HL-60 (cell line): ENCODE results near the gene ATP8A1.
A peak's percentile ranks its signal among the peaks of the same experiment; 100 is the strongest.
"Not testable (repeated sequence)": the region's sequence is repeated elsewhere in the genome, so short reads cannot be mapped to it uniquely, and the experiment has no call there.

Experiments
- DNase-seq, 2 experiments: peaks; one replicate each; pipeline ENCODE4 v3.0.0-alpha.2; 2010 to 2020; ENCODE audit warnings: low read depth in 1 of 2, low spot score in 1 of 2
- H3K27ac ChIP-seq: fragments of 250-450 bp; sonication (Bioruptor Pico); replicated peaks from 2 replicates; pipeline ENCODE4 v1.5.1; 2020; ENCODE audit warnings: mild to moderate bottlenecking, moderate library complexity
- H3K27me3 ChIP-seq: fragments of 250-450 bp; sonication (Bioruptor Pico); 2 replicates; pipeline ENCODE4 v1.5.1; 2021; ENCODE audit warnings: mild to moderate bottlenecking, moderate library complexity; ENCODE audit not compliant: insufficient read depth, poor library complexity, severe bottlenecking
- H3K4me3 ChIP-seq: replicated peaks from 2 replicates; pipeline ENCODE4 v1.5.1; 2011; ENCODE audit warnings: mild to moderate bottlenecking, control low read depth, low read length; ENCODE audit not compliant: insufficient read depth
- GABPA ChIP-seq: IDR thresholded peaks from 2 replicates; pipeline ENCODE4 v1.6.1; 2012; ENCODE audit warnings: low read depth
- POLR2AphosphoS5 ChIP-seq: IDR thresholded peaks from 2 replicates; pipeline ENCODE4 v1.6.1; 2012; ENCODE audit warnings: low read depth
- SPI1 ChIP-seq: IDR thresholded peaks from 2 replicates; pipeline ENCODE4 v1.6.1; 2012; ENCODE audit warnings: low read depth, mild to moderate bottlenecking, borderline replicate concordance
- TF ChIP-seq, protein P1 (sequence below): IDR thresholded peaks from 2 replicates; pipeline ENCODE4 v1.6.1; 2012; ENCODE audit warnings: low read depth; ENCODE audit not compliant: insufficient replicate concordance
- TF ChIP-seq, protein P2 (sequence below): IDR thresholded peaks from one replicate; pipeline ENCODE4 v1.5.1; 2011; ENCODE audit warnings: low read length, control low read depth, inconsistent platforms; ENCODE audit not compliant: insufficient read depth

Gene ATP8A1

DNA sequence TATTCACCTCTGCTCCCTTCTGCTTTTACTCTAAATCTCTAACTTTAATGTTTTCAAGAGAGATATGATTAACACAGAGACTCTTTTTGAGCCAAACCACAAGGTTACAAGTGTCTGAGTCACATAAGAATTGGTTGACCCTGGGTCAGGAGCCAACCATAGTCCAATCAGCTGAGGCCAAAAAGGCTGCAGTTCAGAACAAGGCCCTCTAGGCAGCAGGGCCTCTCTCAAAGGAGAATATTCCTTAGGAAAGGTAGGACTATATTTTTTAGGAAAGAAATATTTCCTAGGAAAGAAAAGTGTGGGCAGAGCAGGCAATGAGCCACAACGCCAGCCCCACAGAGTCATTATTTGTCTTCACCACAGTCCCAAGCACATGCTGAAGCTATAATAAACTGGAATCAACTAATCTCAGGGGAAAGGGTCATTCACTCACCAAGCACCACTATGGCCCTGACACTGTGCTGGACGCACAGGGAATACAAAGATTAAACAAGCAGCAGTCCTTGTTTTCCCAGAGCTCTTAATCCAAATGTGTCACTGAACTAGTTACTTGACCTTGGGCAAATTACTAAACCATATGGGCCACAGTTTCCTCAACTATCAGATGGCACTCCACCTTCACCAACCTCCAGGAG, 2.2 kb downstream of the ATP8A1 start:
- H3K27me3 ChIP-seq: no peaks in the 10 kb centered on the region
- H3K27ac ChIP-seq: no peak overlapping the region
- TF ChIP-seq SPI1 (no peak), GABPA (no peak)
- TF ChIP-seq, protein P1, sequence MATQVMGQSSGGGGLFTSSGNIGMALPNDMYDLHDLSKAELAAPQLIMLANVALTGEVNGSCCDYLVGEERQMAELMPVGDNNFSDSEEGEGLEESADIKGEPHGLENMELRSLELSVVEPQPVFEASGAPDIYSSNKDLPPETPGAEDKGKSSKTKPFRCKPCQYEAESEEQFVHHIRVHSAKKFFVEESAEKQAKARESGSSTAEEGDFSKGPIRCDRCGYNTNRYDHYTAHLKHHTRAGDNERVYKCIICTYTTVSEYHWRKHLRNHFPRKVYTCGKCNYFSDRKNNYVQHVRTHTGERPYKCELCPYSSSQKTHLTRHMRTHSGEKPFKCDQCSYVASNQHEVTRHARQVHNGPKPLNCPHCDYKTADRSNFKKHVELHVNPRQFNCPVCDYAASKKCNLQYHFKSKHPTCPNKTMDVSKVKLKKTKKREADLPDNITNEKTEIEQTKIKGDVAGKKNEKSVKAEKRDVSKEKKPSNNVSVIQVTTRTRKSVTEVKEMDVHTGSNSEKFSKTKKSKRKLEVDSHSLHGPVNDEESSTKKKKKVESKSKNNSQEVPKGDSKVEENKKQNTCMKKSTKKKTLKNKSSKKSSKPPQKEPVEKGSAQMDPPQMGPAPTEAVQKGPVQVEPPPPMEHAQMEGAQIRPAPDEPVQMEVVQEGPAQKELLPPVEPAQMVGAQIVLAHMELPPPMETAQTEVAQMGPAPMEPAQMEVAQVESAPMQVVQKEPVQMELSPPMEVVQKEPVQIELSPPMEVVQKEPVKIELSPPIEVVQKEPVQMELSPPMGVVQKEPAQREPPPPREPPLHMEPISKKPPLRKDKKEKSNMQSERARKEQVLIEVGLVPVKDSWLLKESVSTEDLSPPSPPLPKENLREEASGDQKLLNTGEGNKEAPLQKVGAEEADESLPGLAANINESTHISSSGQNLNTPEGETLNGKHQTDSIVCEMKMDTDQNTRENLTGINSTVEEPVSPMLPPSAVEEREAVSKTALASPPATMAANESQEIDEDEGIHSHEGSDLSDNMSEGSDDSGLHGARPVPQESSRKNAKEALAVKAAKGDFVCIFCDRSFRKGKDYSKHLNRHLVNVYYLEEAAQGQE: no peak
- TF ChIP-seq, protein P2, sequence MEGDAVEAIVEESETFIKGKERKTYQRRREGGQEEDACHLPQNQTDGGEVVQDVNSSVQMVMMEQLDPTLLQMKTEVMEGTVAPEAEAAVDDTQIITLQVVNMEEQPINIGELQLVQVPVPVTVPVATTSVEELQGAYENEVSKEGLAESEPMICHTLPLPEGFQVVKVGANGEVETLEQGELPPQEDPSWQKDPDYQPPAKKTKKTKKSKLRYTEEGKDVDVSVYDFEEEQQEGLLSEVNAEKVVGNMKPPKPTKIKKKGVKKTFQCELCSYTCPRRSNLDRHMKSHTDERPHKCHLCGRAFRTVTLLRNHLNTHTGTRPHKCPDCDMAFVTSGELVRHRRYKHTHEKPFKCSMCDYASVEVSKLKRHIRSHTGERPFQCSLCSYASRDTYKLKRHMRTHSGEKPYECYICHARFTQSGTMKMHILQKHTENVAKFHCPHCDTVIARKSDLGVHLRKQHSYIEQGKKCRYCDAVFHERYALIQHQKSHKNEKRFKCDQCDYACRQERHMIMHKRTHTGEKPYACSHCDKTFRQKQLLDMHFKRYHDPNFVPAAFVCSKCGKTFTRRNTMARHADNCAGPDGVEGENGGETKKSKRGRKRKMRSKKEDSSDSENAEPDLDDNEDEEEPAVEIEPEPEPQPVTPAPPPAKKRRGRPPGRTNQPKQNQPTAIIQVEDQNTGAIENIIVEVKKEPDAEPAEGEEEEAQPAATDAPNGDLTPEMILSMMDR: no peak
- H3K4me3 ChIP-seq: no peak overlapping the region
- DNase-seq: peak in 1 of 2 experiments; percentile 3

DNA sequence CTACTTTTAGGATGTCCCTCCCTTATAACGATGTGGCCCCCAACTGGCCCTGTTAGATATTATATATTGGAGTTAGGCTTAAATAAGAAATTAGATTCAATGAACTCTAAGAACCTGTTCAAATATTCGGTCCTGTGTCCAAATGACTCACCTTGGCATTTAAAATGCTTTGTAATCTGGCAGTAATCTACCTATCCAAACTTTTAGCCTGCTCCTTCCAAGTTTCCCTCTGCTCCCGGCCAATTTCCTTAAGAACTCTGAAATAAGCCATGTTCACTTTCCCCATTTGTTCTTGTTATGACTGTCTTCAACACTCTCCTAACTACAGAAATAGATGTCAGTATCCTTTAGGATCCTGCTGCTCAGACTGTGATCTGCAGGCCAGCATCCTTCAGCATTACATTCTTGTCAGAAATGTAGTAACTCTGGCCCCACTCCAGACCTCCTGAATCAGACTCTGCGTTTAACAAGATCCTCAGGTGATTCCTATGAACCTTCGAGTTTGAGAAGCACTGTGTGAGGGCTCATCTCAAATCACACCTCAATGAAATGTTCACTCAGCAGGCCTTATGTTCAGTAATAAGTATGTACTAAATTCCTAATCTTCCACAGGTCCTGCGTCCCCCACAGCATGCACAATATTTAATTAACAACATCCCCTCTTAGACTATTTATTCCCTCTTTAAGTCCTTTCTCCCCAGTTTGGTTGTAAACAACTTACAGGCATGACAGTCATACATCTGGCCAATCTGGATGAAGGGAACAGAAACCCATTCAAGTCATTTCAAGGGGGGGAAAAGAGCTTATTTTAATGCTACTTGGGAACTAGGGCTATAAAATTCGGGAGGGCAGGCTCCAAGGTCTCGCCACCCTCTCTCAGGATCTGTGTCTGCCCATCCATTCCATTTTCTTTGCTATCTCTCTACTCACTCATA, 3.0 kb downstream of the ATP8A1 start:
- H3K27ac ChIP-seq: no peak overlapping the region
- H3K27me3 ChIP-seq: no peaks in the 10 kb centered on the region
- TF ChIP-seq SPI1: no peak
- H3K4me3 ChIP-seq: no peak overlapping the region
- no peak for DNase-seq

DNA sequence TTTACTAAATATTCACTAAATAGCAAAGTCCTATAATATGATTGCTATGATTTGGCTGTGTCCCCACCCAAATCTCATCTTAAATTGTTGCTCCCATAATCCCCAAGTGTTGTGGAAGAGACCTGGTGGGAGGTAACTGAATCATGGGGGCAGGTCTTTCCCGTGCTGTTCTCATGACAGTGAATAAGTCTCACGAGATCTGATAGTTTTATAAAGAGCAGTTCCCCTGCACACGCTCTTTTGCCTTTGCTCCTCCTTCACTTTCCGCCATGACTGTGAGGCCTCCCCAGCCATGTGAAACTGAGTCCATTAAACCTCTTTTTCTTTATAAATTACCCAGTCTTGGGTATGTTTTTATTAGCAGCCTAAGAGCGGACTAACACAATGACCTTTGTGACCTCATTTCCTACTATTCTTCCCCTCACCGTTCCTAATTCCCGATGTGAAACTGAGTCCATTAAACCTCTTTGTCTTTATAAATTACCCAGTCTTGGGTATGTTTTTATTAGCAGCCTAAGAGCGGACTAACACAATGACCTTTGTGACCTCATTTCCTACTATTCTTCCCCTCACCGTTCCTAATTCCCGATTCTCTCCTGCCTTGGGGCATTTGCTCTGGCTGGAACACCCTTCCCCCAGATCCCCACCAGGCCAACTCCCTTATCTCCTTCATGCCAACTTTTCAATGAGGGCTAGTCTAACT, 4.2 kb downstream of the ATP8A1 start:
- not testable (repeated sequence) for H3K4me3 ChIP-seq, H3K27me3 ChIP-seq, DNase-seq, H3K27ac ChIP-seq

DNA sequence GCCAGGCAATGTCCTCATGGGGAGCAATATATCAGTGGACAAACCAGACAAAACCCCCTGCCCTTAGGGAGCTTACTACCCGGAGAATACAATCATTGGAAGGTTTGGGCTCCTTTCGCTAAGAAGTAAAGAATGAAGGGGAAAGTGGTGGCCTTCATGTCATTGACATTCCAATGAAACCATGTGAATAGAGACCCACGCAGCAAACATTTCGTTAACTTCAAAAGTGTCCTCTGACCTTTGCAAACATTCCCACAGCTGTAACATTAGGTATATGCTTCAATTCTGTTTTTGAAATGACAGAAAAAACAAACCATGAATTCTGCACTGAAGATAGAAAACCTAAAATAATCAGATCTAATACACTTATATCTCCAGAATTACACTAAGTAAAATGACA, 7.0 kb downstream of the ATP8A1 start:
- no peak for DNase-seq
- TF ChIP-seq POLR2AphosphoS5 (no peak), GABPA (no peak)
- TF ChIP-seq, protein P2: no peak
- TF ChIP-seq, protein P1: no peak
- H3K27me3 ChIP-seq: no peaks in the 10 kb centered on the region
- H3K27ac ChIP-seq: no peak overlapping the region
- H3K4me3 ChIP-seq: no peak overlapping the region
